GM12891 (cell line): ENCODE measurements around the gene GALNT9.

Source experiments
- PAX5 ChIP-seq: IDR thresholded peaks from 2 replicates; pipeline ENCODE4 v1.6.1; 2011; ENCODE audit warnings: low read length, moderate library complexity, mild to moderate bottlenecking; ENCODE audit not compliant: insufficient read depth, severe bottlenecking
- POLR2A ChIP-seq: IDR thresholded peaks from 2 replicates; pipeline ENCODE4 v1.6.1; 2011; ENCODE audit warnings: low read depth, low read length, control low read depth
- POLR2AphosphoS5 ChIP-seq: IDR thresholded peaks from 2 replicates; pipeline ENCODE4 v1.6.1; 2011; ENCODE audit warnings: low read depth, low read length, control low read depth
- POU2F2 ChIP-seq: IDR thresholded peaks from 2 replicates; pipeline ENCODE4 v1.6.1; 2011; ENCODE audit warnings: low read depth, mild to moderate bottlenecking, control low read depth, low read length, moderate library complexity
- SPI1 ChIP-seq: IDR thresholded peaks from 2 replicates; pipeline ENCODE4 v1.6.1; 2011; ENCODE audit warnings: low read depth, low read length, control low read depth
- TAF1 ChIP-seq: IDR thresholded peaks from 2 replicates; pipeline ENCODE4 v1.6.1; 2011; ENCODE audit warnings: low read depth, low read length, control low read depth

DNA sequence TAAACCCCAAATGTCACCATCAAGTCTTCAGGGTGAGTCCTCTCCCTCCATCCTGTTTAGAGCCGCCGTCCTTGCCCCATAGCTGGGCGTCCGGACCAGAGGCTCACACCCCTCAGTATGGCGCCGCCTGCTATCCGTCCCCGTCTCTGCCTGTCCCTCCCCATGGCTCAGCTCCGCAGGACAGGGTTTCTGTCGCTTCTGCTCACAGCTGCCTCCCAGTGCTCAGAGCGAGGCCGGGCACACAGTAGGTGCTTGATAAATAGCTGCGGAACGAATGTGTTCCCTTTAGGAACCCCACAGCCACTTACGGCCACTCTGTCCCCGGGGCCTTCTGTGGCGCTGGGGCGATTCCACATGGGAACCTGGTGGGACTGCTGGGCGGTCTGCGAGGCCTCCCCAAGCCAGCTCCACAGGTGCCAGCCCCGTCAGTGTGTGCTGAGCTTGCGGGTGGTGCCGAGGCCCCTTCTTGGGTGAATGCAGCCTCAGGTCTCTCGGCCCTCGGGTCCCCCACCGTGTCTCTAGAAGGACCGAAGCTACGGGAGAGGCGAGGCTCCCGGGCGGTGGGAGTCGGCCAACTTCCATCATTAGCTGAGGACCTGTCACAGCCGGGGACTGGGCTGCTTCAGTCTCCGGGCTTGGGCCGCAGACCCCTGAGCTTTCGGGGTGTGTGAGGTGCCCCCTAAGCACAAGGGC, 122.2 kb downstream of the GALNT9 start:
- TF ChIP-seq POLR2A (no peak), TAF1 (no peak), POLR2AphosphoS5 (no peak), POU2F2 (no peak), PAX5 (no peak), SPI1 (no peak)
